BLaER1 treated with 17β-estradiol and CSF1 and Interleukin-3, amounts not matched to agents 10 nM and 100 nM (cell line): ENCODE measurements around the gene NPY5R.

ENCODE experiments used
- H3K27ac ChIP-seq, 11 experiments: shearing (Covaris generic); formaldehyde crosslinking; 2 replicates each; pipeline ENCODE4 v1.8.1; 2022
- H3K27me3 ChIP-seq, 11 experiments: shearing (Covaris generic); formaldehyde crosslinking; 2 replicates each; pipeline ENCODE4 v1.8.1; 2022
- H3K36me3 ChIP-seq, 11 experiments: shearing (Covaris generic); formaldehyde crosslinking; 2 replicates each; pipeline ENCODE4 v1.8.1; 2022
- H3K4me1 ChIP-seq, 10 experiments: shearing (Covaris generic); formaldehyde crosslinking; 2 replicates each; pipeline ENCODE4 v1.8.1; 2022
- H3K4me2 ChIP-seq, 11 experiments: shearing (Covaris generic); formaldehyde crosslinking; 2 replicates each; pipeline ENCODE4 v1.8.1; 2022
- H3K4me3 ChIP-seq, 10 experiments: shearing (Covaris generic); formaldehyde crosslinking; 2 replicates each; pipeline ENCODE4 v1.8.1; 2022
- H3K9ac ChIP-seq, 11 experiments: shearing (Covaris generic); formaldehyde crosslinking; 2 replicates each; pipeline ENCODE4 v1.8.1; 2022
- H3K9me3 ChIP-seq, 11 experiments: shearing (Covaris generic); formaldehyde crosslinking; replicated peaks in 1 of 11; 2 replicates each; pipeline ENCODE4 v1.8.1; 2022
- H4K20me1 ChIP-seq, 11 experiments: shearing (Covaris generic); formaldehyde crosslinking; 2 replicates each; pipeline ENCODE4 v1.8.1; 2022
- Cebpa-rat ChIP-seq, 11 experiments: shearing (Covaris generic); IDR thresholded peaks; 2 replicates each; pipeline ENCODE4 v1.8.1; 2022

Gene NPY5R

DNA sequence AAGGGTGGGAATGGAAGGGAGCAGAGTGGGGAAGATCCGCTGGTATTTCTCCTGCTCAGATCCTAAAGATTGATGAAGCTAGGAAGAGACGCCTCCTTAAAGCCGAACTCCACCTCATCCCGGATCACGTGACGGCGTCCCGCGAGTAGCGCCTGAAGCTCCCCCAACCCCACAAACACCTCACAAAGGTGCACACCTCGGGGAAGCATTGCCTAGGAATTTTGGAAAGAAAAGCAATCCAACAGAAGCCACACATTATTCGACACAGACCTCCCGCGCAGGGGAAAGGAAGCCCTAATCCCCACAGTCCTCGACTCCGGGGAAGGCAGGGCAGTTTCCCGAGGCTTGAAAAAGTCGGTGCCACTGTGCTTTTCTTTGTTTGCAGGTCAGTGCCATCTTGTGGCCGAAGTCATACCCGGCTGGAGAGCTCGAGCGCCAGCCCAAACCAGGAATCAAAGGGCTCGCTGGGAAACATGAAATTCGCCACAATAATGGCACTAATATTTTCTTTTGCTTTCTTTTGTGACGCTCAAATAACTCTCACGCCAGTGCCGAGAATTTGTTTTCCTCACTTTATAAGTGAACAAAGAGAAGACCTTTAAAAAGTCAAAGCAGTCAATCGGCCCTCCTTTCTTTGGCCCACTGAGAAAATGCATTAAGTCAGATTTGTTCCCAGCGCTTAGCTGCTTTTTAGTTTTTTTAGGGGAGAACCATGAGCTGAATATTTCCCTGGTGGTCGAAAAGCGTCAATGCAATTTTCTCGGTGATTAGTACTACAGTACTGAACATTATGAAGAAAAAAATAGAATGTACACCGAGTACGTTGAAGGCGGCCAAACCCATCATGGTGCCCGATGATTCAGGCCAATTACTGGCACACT, 10.9 kb upstream of the NPY5R start, which contains the start of gene NPY1R:
Gene NPY1R, minus strand, starts transcription at position 71 of the 881 bp plus-strand sequence. CDS start 6,042 bp downstream, outside the sequence.
- Histone ChIP-seq H4K20me1 (no peaks in the 10 kb centered on the region; a peak in 1 of 22 replicates), H3K27ac (no peak within 1 kb of the TSS), H3K36me3 (no peaks in the 10 kb centered on the region; a peak in 1 of 22 replicates), H3K4me3 (peak within 1 kb of the TSS in 8 of 10 experiments; percentile 11 to 60 (median 33); a peak in 10 of 20 replicates), H3K27me3 (no peaks in the 10 kb centered on the region), H3K4me1 (no peaks in the 10 kb centered on the region), H3K9me3 (peaks cover 14 to 22% (median 19%) of the 10 kb centered on the region in 11 experiments), H3K9ac (peak within 1 kb of the TSS in 4 of 11 experiments; percentile 15 to 41 (median 21); a peak in 5 of 22 replicates), H3K4me2 (peak within 1 kb of the TSS; percentile 6 to 67 (median 45); a peak in 17 of 22 replicates)
- no peak for TF ChIP-seq Cebpa-rat (IDR thresholded peaks at IDR 0.05)

- Histone ChIP-seq H3K27me3 (no peaks in the 10 kb centered on the region), H3K4me1 (no peaks in the 10 kb centered on the region), H3K4me3 (no peak overlapping the region), H3K36me3 (no peaks in the 10 kb centered on the region; a peak in 1 of 22 replicates), H3K27ac (no peak overlapping the region), H3K9me3 (peaks cover 14 to 22% (median 19%) of the 10 kb centered on the region in 11 experiments), H3K9ac (no peak overlapping the region), H4K20me1 (no peaks in the 10 kb centered on the region; a peak in 1 of 22 replicates), H3K4me2 (no peak overlapping the region)
- no peak for TF ChIP-seq Cebpa-rat (IDR thresholded peaks at IDR 0.05)
Observed at GRCh38 chr4:163335384-163335783, 8.3 kb upstream of the NPY5R start.

DNA sequence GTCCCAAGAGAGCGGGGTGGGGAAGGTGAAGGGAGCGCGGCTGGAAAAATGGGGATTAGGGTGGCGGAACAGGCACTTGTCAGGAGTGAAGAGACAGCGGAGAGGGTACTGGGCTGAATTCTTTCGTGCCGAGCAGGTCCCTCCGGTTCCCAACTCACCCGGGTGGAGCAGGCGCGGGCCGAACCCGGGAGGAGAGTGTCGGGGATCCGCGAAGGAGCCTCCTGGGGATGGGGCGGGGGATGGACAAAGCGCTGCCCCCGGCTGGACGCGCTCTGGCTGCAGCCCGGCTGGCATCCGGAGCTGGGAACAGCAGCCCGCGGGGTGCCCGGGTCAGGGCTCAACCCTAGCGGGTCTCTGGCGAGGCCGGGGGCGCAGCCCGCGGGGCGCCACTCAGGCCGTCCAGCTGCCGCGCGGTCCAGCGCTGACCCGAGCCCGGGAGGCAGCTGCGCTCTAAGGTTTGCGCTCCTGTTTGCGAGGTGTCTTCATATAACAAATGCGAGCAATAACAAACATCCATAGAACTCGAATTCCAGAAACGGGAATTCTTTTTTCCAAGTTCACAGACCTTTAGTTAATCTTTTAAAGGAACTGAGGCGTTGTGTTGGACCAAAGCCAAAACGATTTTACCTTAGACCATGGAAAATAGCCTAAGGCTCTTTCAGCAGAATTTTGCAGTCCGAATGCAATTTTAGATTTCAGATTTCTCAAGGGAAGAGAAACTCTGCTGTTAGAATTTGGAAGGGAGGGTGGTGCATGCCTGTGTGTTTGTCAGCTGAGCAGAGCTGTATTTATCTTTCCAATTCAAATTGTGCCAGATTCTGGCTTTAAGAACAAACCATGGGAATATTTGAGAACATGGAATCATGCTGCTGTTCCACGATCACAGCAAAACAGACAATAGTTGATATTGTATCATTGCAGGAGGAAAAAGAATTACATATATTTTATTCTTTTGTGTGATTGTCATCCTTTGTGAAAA, 744 bp downstream of the NPY5R start:
- H3K4me3 ChIP-seq, result no peak overlapping the region
- no peak for TF ChIP-seq Cebpa-rat (IDR thresholded peaks at IDR 0.05)
- H3K27ac ChIP-seq, result no peak overlapping the region
- H3K36me3 ChIP-seq, result no peaks in the 10 kb centered on the region
- peaks cover 12 to 18% (median 13%) of the 10 kb centered on the region in 11 experiments for H3K9me3 ChIP-seq
- no peaks in the 10 kb centered on the region for H4K20me1 ChIP-seq
- H3K4me2 ChIP-seq, result no peak overlapping the region
- no peak overlapping the region for H3K9ac ChIP-seq
- H3K4me1 ChIP-seq, result no peaks in the 10 kb centered on the region
- H3K27me3 ChIP-seq, result no peaks in the 10 kb centered on the region

- Histone ChIP-seq H3K9me3 (no peaks in the 10 kb centered on the region), H3K27me3 (no peaks in the 10 kb centered on the region), H3K36me3 (no peaks in the 10 kb centered on the region), H3K4me1 (no peaks in the 10 kb centered on the region), H3K9ac (no peak overlapping the region), H3K4me2 (no peak overlapping the region), H3K27ac (no peak overlapping the region), H3K4me3 (no peak overlapping the region), H4K20me1 (no peaks in the 10 kb centered on the region)
- TF ChIP-seq Cebpa-rat (IDR thresholded peaks at IDR 0.05), result no peak
Observed at GRCh38 chr4:163350672-163351071, 7.0 kb downstream of the NPY5R start.

GRCh38 chr4:163353054-163353453, 9.4 kb downstream of the NPY5R start:
- no peaks in the 10 kb centered on the region for H3K9me3 ChIP-seq
- no peak overlapping the region for H3K27ac ChIP-seq
- no peaks in the 10 kb centered on the region for H3K36me3 ChIP-seq
- no peak overlapping the region for H3K4me2 ChIP-seq
- H3K4me1 ChIP-seq, result no peaks in the 10 kb centered on the region
- no peaks in the 10 kb centered on the region for H4K20me1 ChIP-seq
- no peaks in the 10 kb centered on the region for H3K27me3 ChIP-seq
- H3K4me3 ChIP-seq, result no peak overlapping the region
- no peak overlapping the region for H3K9ac ChIP-seq
- TF ChIP-seq Cebpa-rat (IDR thresholded peaks at IDR 0.05), result no peak

DNA sequence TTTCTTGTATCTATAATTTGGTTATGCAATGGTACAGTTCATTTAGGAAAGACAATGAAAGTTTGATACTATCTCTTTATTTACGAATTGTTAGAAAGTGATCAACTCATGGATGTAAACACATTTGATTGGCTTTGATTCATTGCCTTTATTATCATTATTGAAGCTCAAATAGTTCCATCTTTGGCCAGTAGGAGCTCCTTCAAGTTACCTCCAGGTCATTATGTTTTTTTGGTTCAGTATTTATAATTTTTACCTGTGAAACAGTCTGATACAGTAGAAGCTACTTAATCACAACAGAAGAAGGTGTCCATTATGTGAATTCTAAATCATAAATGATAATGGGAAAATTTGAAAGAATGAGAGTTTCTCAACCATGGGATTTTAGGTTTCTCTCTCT, 12.4 kb downstream of the NPY5R start:
- Histone ChIP-seq H3K4me1 (no peaks in the 10 kb centered on the region), H3K27me3 (no peaks in the 10 kb centered on the region), H3K9ac (no peak overlapping the region), H4K20me1 (no peaks in the 10 kb centered on the region), H3K36me3 (no peaks in the 10 kb centered on the region), H3K27ac (no peak overlapping the region), H3K4me3 (no peak overlapping the region), H3K9me3 (no peaks in the 10 kb centered on the region), H3K4me2 (no peak overlapping the region)
- no peak for TF ChIP-seq Cebpa-rat (IDR thresholded peaks at IDR 0.05)

GRCh38 chr4:163367651-163368050, 24.0 kb downstream of the NPY5R start:
- Histone ChIP-seq H3K4me2 (no peak overlapping the region), H3K27ac (no peak overlapping the region)

GRCh38 chr4:163372029-163372428, 28.3 kb downstream of the NPY5R start:
- no peak overlapping the region for H3K27ac ChIP-seq
- no peak overlapping the region for H3K4me2 ChIP-seq
- H3K36me3 ChIP-seq, result no peaks in the 10 kb centered on the region
- no peaks in the 10 kb centered on the region for H4K20me1 ChIP-seq
- TF ChIP-seq Cebpa-rat (IDR thresholded peaks at IDR 0.05), result no peak
- no peaks in the 10 kb centered on the region for H3K4me1 ChIP-seq
- H3K9ac ChIP-seq, result no peak overlapping the region
- no peak overlapping the region for H3K4me3 ChIP-seq
- H3K9me3 ChIP-seq, result no peaks in the 10 kb centered on the region
- H3K27me3 ChIP-seq, result no peaks in the 10 kb centered on the region

More at GRCh38 chr4:163367651-163368050, 24.0 kb downstream of the NPY5R start:
- no peak for TF ChIP-seq Cebpa-rat (IDR thresholded peaks at IDR 0.05)
- no peaks in the 10 kb centered on the region for H3K36me3 ChIP-seq
- H3K4me3 ChIP-seq, result no peak overlapping the region
- no peaks in the 10 kb centered on the region for H4K20me1 ChIP-seq
- H3K27me3 ChIP-seq, result no peaks in the 10 kb centered on the region
- H3K4me1 ChIP-seq, result no peaks in the 10 kb centered on the region
- H3K9me3 ChIP-seq, result no peaks in the 10 kb centered on the region
- no peak overlapping the region for H3K9ac ChIP-seq

DNA sequence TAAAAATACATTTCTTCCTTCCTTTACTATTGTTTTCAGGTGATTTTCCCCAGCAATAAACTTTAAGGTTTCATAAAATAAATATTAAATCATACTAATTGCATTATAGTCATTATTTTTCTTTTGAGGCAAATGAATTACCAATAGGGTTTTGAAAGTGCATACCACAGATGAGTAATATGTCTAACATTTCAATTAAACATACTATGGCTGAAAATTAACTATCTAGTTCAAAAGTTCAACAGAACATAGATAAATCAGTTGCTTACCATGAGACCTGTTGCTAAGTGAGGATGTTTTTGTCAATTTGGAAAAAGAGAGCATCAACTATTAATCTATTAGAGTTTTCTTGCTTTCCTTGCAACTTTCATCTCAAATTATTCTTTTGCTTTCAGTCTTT, 35.0 kb downstream of the NPY5R start:
- no peaks in the 10 kb centered on the region for H3K9me3 ChIP-seq
- no peak overlapping the region for H3K4me2 ChIP-seq
- no peak overlapping the region for H3K9ac ChIP-seq
- no peak overlapping the region for H3K4me3 ChIP-seq
- TF ChIP-seq Cebpa-rat (IDR thresholded peaks at IDR 0.05), result no peak
- no peaks in the 10 kb centered on the region for H3K27me3 ChIP-seq
- H3K4me1 ChIP-seq, result no peaks in the 10 kb centered on the region; a peak in 1 of 20 replicates
- H3K36me3 ChIP-seq, result no peaks in the 10 kb centered on the region
- no peak overlapping the region for H3K27ac ChIP-seq
- H4K20me1 ChIP-seq, result no peaks in the 10 kb centered on the region
